COLO668 (cell line): Measurements from ENCODE around the gene SH3GL2.
A peak's percentile ranks its signal among the peaks of the same experiment; 100 is the strongest.

ENCODE experiments used
- DNase-seq: peaks from one replicate; lab custom pipeline; 2025; ENCODE audit not compliant: unreplicated experiment; lab: John Stamatoyannopoulos, UW

Gene SH3GL2

GRCh38 chr9:17802249-17802857, 223.5 kb downstream of the SH3GL2 start:
- no peak for DNase-seq

GRCh38 chr9:17807613-17808282, 228.9 kb downstream of the SH3GL2 start:
- peak; percentile 74 for DNase-seq

- DNase-seq, result no peak
Measured at GRCh38 chr9:17810317-17810716, 231.5 kb downstream of the SH3GL2 start.

- peak; percentile 49 for DNase-seq
Measured at GRCh38 chr9:17810728-17811571, 232.1 kb downstream of the SH3GL2 start.

- DNase-seq, result no peak
Measured at GRCh38 chr9:17813798-17814197, 234.9 kb downstream of the SH3GL2 start.

- DNase-seq, result no peak
Measured at GRCh38 chr9:17816431-17817027, 237.7 kb downstream of the SH3GL2 start.

GRCh38 chr9:17824191-17824590, 245.3 kb downstream of the SH3GL2 start:
- no peak for DNase-seq

- DNase-seq, result no peak
Measured at GRCh38 chr9:17824616-17825264, 245.9 kb downstream of the SH3GL2 start.

GRCh38 chr9:17825265-17825659, 246.4 kb downstream of the SH3GL2 start:
- DNase-seq, result no peak

- no peak for DNase-seq
Measured at GRCh38 chr9:17829064-17829463, 250.2 kb downstream of the SH3GL2 start.

GRCh38 chr9:17829812-17830385, 251.0 kb downstream of the SH3GL2 start:
- DNase-seq, result no peak

GRCh38 chr9:17832812-17833211, 253.9 kb downstream of the SH3GL2 start:
- DNase-seq, result no peak

GRCh38 chr9:17833846-17834245, 255.0 kb downstream of the SH3GL2 start:
- no peak for DNase-seq

- DNase-seq, result no peak
Measured at GRCh38 chr9:17837965-17838364, 259.1 kb downstream of the SH3GL2 start.

- DNase-seq, result no peak
Measured at GRCh38 chr9:17839776-17840175, 260.9 kb downstream of the SH3GL2 start.

- DNase-seq, result no peak
Measured at GRCh38 chr9:17843236-17843635, 264.4 kb downstream of the SH3GL2 start.
